Measurements from ENCODE around the gene MAP2.

DNA sequence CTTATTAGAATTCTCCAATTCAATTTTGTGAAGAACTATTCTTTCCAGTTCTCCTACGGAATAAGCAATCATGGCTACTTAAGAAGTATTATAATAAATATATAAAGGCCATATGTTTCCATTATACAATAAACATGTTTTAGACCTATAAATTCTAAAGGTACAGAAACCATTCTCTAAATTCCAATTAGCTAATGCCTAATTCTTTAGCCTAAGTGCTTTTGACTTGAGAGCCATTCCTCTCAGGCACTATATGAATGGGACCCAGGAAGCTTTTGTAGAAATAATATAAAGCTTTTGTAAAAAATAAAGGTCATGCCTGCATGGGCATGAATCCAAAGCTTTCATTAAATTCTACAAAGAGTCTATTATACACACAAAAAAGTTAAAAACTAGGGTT, 186.8 kb downstream of the MAP2 start:
- TF ChIP-seq, protein P1, sequence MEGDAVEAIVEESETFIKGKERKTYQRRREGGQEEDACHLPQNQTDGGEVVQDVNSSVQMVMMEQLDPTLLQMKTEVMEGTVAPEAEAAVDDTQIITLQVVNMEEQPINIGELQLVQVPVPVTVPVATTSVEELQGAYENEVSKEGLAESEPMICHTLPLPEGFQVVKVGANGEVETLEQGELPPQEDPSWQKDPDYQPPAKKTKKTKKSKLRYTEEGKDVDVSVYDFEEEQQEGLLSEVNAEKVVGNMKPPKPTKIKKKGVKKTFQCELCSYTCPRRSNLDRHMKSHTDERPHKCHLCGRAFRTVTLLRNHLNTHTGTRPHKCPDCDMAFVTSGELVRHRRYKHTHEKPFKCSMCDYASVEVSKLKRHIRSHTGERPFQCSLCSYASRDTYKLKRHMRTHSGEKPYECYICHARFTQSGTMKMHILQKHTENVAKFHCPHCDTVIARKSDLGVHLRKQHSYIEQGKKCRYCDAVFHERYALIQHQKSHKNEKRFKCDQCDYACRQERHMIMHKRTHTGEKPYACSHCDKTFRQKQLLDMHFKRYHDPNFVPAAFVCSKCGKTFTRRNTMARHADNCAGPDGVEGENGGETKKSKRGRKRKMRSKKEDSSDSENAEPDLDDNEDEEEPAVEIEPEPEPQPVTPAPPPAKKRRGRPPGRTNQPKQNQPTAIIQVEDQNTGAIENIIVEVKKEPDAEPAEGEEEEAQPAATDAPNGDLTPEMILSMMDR (conservative IDR thresholded peaks at IDR 0.05; ENCODE audit: low read depth in 2 of 2), result no peak
- TF ChIP-seq EZH2 (IDR thresholded peaks at IDR 0.05; ENCODE audit: low read depth, unreplicated experiment) (no peak), REST (IDR thresholded peaks at IDR 0.05; ENCODE audit: unreplicated experiment) (no peak), EZH2phosphoT487 (IDR thresholded peaks at IDR 0.05; ENCODE audit: unreplicated experiment) (no peak), ETS1 (IDR thresholded peaks at IDR 0.05) (no peak), POLR2AphosphoS5 (IDR thresholded peaks at IDR 0.05; ENCODE audit: low read depth) (no peak), JUNB (IDR thresholded peaks at IDR 0.05; ENCODE audit: unreplicated experiment) (no peak), CREB1 (CRISPR knock-in tag; IDR thresholded peaks at IDR 0.05; ENCODE audit: low read depth) (no peak), ZNF331 (CRISPR knock-in tag; IDR thresholded peaks at IDR 0.05; ENCODE audit: low read depth) (no peak), NANOG (IDR thresholded peaks at IDR 0.05; ENCODE audit: borderline replicate concordance) (no peak), STAT1 (IDR thresholded peaks at IDR 0.05; ENCODE audit: unreplicated experiment) (no peak), ZNF462 (CRISPR knock-in tag; IDR thresholded peaks at IDR 0.05) (no peak)

Data from GM23338 (cell line).